ENCODE measurements around the gene CCDC169. TPM values are rescaled to one million over a fixed set of nuclear protein-coding genes. Genes with fewer than 3 reads are reported as not detected.

CCDC169 gene
- total RNA-seq, 2 donors from 2014 or later, result 1.1 to 2.7 TPM

DNA sequence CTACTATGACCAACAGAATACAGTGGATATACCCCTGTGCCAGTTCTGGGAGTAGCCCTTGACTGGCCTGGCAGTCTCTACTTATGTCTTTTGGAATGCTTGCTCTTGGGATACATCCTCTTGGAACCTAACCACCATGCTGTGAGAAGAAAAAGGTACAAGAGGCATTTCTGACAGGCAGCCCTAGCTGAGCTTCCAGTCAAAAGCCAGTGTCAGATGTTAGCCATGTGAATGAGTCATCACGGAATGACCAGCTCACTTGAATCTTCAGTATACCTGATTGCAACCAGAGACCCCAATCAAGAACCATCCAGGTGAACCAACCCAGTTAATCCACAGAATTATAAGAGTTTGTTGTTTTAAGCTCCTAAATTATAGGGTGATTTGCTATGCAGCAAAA lies 4.1 kb downstream of the CCDC169 start:
- no peak for ATAC-seq (replicated peaks)

DNA sequence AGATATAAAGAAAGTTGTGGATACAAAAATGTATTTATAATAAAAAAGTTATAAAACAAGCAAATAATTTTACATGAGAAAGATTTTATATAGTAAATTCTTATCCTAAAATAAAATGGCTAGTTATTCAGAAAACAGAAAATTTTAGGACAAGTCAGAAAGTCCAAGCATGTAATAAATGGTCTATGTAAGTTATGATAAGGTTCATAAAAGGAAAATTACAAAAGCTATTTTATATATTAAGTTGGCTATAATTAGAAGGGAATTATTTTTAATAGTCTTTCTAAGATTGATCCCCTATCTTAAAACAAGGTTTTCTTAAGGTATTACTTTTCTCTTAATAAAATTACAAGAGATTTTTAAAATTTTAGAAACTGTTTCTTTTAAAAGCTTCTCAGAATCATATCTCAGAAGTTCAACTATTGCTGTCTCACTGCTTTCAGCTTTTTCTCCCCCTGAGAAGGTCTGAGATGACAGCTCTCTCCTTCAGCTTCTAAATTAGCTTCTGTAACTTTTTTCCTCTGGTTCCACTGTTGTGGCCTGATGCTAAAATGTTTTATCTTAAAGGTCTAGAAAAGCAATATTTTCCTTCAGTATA lies 8.7 kb downstream of the CCDC169 start:
- no peak overlapping the region for H3K27ac Mint-ChIP-seq
- no peaks in the 10 kb centered on the region for H3K9me3 Mint-ChIP-seq
- no peaks in the 10 kb centered on the region for H3K27me3 Mint-ChIP-seq
- H3K4me1 Mint-ChIP-seq, result no peaks in the 10 kb centered on the region
- ATAC-seq (replicated peaks), result no peak
- H3K36me3 Mint-ChIP-seq (ENCODE audit: low read depth), result no peaks in the 10 kb centered on the region
- no peak overlapping the region for H3K4me3 Mint-ChIP-seq

More for the DNA sequence above, 4.1 kb downstream of the CCDC169 start:
- no peak overlapping the region for H3K4me3 Mint-ChIP-seq
- peaks cover 8% of the 10 kb centered on the region for H3K4me1 Mint-ChIP-seq
- no peak overlapping the region for H3K27ac Mint-ChIP-seq
- H3K27me3 Mint-ChIP-seq, result peaks cover 10% of the 10 kb centered on the region
- H3K9me3 Mint-ChIP-seq, result no peaks in the 10 kb centered on the region
- no peaks in the 10 kb centered on the region for H3K36me3 Mint-ChIP-seq (ENCODE audit: low read depth)

DNA sequence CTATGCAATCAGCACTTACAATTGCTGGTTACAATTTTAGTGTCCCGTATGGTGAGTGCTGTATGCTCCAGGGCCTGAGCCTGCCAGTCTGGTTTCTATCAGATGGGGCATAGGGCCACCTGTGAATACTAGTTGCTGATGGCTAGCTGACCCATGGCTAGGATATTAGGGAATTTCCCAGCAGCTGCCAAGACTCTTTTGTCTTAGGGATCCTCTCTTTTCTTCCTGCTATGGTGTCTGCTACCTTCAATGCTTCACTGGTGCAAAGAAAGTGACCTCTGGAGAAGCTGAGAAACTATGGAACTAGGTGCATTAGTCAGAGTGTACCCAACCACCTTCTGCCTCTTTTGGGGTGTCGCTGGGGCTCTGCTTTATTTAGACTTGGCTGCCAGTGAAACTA lies 11.6 kb downstream of the CCDC169 start:
- no peaks in the 10 kb centered on the region for H3K9me3 Mint-ChIP-seq
- ATAC-seq (replicated peaks), result no peak
- no peaks in the 10 kb centered on the region for H3K36me3 Mint-ChIP-seq (ENCODE audit: low read depth)

DNA sequence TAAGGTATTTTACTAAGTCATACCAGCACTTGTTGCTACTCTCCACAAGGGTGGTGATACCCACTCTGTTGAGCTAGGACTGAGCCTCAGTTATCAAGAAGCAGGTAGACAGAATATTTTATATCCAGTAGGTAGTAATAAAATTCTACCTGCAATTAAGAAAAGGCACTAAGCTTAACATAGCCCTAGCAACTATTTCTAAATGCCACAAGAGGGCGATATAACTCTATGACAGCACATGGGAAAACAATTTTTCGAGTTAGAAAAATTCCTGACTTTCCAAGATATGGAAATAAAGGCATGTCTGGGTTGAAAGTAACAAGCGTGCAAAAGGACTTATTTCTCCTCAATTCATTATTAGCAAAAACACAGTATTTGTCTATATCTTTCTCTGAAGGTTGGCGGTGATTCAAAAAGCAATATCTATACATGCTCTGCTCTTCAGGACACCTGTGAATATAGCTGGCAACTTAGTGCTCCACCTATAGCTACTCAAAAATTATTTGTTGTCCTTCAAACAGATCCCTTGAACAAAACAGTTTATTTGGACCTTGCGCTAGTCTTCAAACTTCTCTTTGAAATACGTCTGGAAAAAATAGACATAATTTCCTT lies 14.7 kb downstream of the CCDC169 start:
- Mint-ChIP-seq H3K9me3 (no peaks in the 10 kb centered on the region), H3K4me3 (no peak overlapping the region)

More for the DNA sequence above, 11.6 kb downstream of the CCDC169 start:
- no peaks in the 10 kb centered on the region for H3K4me1 Mint-ChIP-seq
- H3K27ac Mint-ChIP-seq, result no peak overlapping the region
- no peak overlapping the region for H3K4me3 Mint-ChIP-seq
- no peaks in the 10 kb centered on the region for H3K27me3 Mint-ChIP-seq

DNA sequence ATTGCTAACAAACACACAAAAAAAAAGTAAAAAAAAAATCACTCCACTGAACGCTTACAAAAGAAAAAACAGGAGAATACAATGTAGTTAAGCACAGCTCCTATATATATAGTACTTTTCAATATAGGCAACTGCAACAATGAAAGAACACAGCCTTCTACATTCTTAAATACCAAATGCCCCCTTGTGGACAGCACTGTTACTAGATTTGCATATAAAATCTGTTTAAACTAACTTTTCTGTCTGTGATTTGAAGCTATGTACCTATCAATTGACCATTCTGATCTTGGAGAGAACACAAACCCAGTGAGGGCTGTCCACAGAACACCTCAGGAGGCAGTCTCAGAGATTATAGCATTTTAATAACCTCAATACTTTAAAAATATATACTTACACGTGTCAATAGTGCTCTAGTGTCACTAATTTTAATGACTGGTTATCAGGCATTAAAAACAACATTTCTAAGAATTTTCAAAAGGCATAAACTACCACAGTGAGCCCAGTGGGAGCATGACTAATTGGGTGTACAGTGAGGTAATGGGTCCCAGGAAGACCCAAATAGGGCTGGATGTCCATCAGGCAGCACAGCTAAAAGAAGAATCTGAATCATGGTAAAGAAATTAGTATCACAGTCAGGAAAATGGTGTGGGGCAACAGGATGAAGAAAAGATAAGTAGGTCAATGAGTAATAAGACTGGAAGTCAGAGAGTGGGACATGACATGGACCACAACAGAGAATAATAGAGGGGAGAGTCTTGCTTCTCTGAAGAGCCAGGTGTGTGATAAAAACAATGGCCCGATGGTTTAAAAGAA lies 22.2 kb downstream of the CCDC169 start:
- ATAC-seq (replicated peaks), result no peak
- Mint-ChIP-seq H3K4me1 (no peaks in the 10 kb centered on the region), H3K9me3 (no peaks in the 10 kb centered on the region), H3K27me3 (peaks cover 11% of the 10 kb centered on the region), H3K36me3 (ENCODE audit: low read depth) (no peaks in the 10 kb centered on the region), H3K27ac (no peak overlapping the region), H3K4me3 (no peak overlapping the region)

More for the DNA sequence above, 14.7 kb downstream of the CCDC169 start:
- Mint-ChIP-seq H3K4me1 (no peaks in the 10 kb centered on the region), H3K36me3 (ENCODE audit: low read depth) (no peaks in the 10 kb centered on the region), H3K27me3 (peaks cover 11% of the 10 kb centered on the region), H3K27ac (no peak overlapping the region)
- ATAC-seq (replicated peaks), result no peak

DNA sequence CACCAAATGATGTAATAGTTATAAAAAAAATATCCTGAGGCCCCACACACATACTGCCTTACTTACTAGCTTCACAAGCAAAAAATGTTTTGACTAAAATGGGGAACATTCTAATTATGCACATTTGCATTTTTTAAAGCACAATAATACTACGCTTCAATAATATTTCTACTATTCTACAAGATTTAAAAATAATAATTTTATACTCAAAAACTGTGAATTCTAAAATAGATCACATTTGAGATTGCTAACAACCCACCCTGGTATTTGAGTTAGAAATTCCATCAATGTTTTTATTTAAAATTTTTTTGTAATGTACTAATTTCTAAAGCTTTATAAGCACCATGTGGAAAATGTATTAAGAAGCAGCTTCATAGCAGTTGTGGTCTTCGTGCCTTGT lies 24.2 kb downstream of the CCDC169 start:
- H3K9me3 Mint-ChIP-seq, result no peaks in the 10 kb centered on the region
- no peaks in the 10 kb centered on the region for H3K36me3 Mint-ChIP-seq (ENCODE audit: low read depth)
- no peak for ATAC-seq (replicated peaks)
- H3K4me3 Mint-ChIP-seq, result no peak overlapping the region
- H3K4me1 Mint-ChIP-seq, result no peaks in the 10 kb centered on the region
- H3K27ac Mint-ChIP-seq, result no peak overlapping the region
- H3K27me3 Mint-ChIP-seq, result peaks cover 5% of the 10 kb centered on the region

DNA sequence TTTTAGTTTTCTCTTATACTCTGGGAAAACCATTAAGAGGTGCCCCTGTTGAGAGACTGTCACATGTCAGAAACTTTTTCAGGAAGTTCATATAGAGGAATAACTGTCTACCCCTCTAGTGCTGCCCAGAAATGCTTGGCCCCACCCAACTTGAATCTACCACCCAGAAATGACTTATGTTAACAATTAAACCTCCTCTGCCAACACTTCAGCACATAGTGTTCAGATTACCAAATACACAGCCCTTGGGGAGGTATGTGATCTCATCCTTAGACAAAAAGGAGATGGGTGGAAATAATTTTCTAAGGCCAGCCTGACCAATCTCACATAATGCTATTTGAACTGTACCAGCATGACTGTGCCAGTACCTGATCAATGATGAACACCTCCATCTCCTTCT lies 35.6 kb downstream of the CCDC169 start:
- Mint-ChIP-seq H3K9me3 (no peaks in the 10 kb centered on the region), H3K27me3 (peaks cover 13% of the 10 kb centered on the region), H3K4me3 (no peak overlapping the region), H3K4me1 (no peaks in the 10 kb centered on the region), H3K36me3 (ENCODE audit: low read depth) (no peaks in the 10 kb centered on the region), H3K27ac (no peak overlapping the region)
- no peak for ATAC-seq (replicated peaks)

DNA sequence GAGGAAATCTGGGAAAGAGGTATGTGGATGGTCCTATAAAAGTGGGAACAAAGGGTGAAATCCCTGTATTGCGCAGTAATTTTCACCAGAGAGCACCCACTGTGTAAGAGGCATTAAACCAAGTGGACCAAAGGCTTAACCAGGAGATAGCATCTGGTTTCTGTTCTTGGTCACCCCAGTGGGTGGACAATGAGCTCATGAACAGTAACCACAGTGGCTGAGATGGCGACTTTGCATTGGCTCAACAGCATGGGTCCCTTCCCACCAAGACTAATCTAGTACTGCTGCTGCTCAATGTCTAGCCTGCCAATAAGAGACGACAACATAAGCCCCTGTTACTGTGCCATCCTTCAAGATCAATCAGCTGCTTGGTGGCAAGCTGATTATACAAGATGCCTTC lies 36.6 kb downstream of the CCDC169 start:
- H3K4me3 Mint-ChIP-seq, result no peak overlapping the region

DNA sequence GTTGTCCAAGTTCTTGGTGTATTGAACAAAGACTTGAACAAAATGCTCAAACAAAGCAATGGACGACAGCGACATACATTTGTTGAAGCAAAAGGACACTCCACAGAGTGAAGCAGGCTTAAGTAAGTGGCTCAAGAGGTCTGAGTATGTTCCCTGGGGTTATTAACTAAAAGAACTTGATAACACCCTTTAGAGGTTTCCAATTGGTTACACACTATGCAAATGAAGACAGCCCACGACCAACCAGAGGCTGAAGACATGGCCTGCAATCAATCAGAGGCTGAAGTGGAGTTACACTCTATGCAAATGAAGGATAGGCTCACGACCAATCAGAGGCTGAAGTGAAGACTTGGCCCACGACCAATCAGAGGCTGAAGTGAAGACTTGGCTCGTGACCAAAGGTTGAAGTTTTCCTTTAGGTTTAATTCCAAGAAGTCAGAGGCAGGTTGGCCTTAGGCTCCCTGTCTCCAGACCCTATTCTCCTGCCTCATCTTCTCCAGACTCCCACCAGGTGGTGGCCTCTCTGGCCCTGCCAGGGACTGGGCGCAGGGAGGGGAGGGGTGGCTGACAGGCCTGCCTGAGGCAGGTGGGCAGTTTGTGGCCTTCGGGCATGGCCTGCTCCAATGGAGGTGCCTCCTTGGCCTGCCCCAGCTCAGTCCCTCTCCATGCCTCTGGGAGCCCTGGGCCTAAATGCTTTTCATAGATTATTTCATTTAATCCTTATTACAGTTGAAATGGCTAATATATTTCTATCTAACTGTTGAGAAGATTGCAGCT lies 38.1 kb downstream of the CCDC169 start:
- no peaks in the 10 kb centered on the region for H3K9me3 Mint-ChIP-seq
- H3K4me3 Mint-ChIP-seq, result no peak overlapping the region
- H3K27ac Mint-ChIP-seq, result no peak overlapping the region
- no peak for ATAC-seq (replicated peaks)
- peaks cover 23% of the 10 kb centered on the region for H3K27me3 Mint-ChIP-seq
- H3K36me3 Mint-ChIP-seq (ENCODE audit: low read depth), result no peaks in the 10 kb centered on the region
- no peaks in the 10 kb centered on the region for H3K4me1 Mint-ChIP-seq

More for the DNA sequence above, 36.6 kb downstream of the CCDC169 start:
- H3K27ac Mint-ChIP-seq, result no peak overlapping the region
- H3K36me3 Mint-ChIP-seq (ENCODE audit: low read depth), result no peaks in the 10 kb centered on the region
- no peaks in the 10 kb centered on the region for H3K9me3 Mint-ChIP-seq
- ATAC-seq (replicated peaks), result no peak
- H3K27me3 Mint-ChIP-seq, result peaks cover 18% of the 10 kb centered on the region
- no peaks in the 10 kb centered on the region for H3K4me1 Mint-ChIP-seq

DNA sequence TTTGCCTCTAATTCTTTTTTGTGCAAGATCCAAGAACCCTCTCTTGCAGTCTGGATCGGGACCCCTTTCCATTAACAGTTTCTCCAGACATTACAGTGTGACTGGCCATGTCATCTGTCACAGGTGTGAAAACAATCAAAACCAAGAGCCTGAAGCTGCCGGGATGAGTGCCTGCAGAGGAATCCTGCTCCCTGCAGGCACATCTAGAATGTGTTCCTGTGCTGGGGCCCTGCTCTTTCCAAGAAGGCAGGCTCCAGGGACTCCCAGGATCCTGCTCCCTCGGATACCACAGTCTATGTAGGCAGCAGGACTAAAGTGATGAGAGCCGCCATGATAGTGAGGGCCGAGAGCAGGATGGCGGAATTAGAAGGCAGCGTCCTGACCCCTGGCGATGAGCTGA lies 38.8 kb downstream of the CCDC169 start:
- H3K36me3 Mint-ChIP-seq (ENCODE audit: low read depth), result no peaks in the 10 kb centered on the region
- no peaks in the 10 kb centered on the region for H3K4me1 Mint-ChIP-seq
- peaks cover 19% of the 10 kb centered on the region for H3K27me3 Mint-ChIP-seq
- H3K4me3 Mint-ChIP-seq, result no peak overlapping the region
- no peak overlapping the region for H3K27ac Mint-ChIP-seq
- ATAC-seq (replicated peaks), result no peak
- no peaks in the 10 kb centered on the region for H3K9me3 Mint-ChIP-seq

DNA sequence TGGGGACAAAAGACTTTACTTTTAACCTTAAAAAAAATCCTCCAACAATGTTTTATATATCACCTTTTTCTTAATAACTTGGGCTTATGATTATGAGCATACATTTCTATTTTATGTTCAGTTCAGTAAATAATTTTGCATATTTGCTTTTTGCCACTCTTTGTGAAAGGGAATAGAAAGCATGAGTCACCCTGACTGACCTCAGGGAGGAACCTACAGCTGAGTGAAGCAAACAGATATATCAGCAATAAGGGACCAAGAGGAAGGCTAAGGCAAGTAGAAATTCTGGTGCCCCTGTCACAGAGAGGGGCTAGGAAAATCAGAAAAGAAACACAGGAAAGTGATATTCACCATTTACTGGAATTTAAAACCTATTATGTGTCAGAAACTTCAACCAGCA lies 46.1 kb downstream of the CCDC169 start:
- H3K4me1 Mint-ChIP-seq, result no peaks in the 10 kb centered on the region
- no peak for ATAC-seq (replicated peaks)
- peaks cover 8% of the 10 kb centered on the region for H3K27me3 Mint-ChIP-seq
- no peaks in the 10 kb centered on the region for H3K36me3 Mint-ChIP-seq (ENCODE audit: low read depth)
- H3K27ac Mint-ChIP-seq, result no peak overlapping the region
- H3K4me3 Mint-ChIP-seq, result no peak overlapping the region
- H3K9me3 Mint-ChIP-seq, result no peaks in the 10 kb centered on the region

DNA sequence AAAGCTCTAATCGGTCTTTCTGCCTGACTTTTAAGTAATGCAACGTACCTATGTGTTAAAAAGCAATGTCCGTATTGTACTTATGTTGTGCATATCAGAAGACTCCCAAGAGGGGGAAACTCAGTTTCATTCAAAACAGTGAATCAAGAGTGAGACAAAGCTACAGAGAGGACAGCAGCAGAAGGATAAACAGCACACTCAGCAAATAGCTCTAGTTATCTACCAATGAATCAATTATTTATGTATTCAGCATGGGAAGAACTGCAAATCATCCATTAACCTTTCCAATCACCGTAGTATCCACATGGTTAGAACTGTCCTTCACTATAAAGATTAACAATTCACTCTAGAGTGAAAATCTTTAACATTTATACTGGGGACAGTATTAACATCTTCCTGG lies 46.6 kb downstream of the CCDC169 start:
- Mint-ChIP-seq H3K4me3 (no peak overlapping the region), H3K27me3 (peaks cover 7% of the 10 kb centered on the region), H3K27ac (no peak overlapping the region), H3K4me1 (no peaks in the 10 kb centered on the region), H3K9me3 (peaks cover 3% of the 10 kb centered on the region), H3K36me3 (ENCODE audit: low read depth) (no peaks in the 10 kb centered on the region)
- no peak for ATAC-seq (replicated peaks)

DNA sequence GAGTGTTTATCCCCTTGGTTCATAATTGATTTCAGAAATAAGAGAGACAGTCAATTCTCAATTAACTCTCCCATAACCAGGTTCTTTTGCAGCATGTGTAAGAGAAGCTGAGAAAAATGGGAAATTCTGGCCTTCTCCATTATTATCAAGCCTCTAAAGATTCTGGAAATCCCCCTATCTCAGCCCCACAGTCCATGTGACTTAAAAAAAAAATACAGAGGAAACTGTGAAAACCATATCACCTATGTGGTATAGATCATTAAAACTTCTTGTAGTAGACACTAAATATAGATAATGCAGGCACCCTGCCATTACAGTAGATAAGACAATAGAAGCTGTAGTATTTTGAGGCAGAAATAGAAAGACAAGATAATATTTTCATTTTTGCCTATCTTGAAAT lies 48.9 kb downstream of the CCDC169 start:
- no peak overlapping the region for H3K4me3 Mint-ChIP-seq
- H3K4me1 Mint-ChIP-seq, result no peaks in the 10 kb centered on the region
- H3K27ac Mint-ChIP-seq, result no peak overlapping the region
- peaks cover 5% of the 10 kb centered on the region for H3K9me3 Mint-ChIP-seq
- H3K27me3 Mint-ChIP-seq, result peaks cover 3% of the 10 kb centered on the region
- ATAC-seq (replicated peaks), result no peak
- no peaks in the 10 kb centered on the region for H3K36me3 Mint-ChIP-seq (ENCODE audit: low read depth)

DNA sequence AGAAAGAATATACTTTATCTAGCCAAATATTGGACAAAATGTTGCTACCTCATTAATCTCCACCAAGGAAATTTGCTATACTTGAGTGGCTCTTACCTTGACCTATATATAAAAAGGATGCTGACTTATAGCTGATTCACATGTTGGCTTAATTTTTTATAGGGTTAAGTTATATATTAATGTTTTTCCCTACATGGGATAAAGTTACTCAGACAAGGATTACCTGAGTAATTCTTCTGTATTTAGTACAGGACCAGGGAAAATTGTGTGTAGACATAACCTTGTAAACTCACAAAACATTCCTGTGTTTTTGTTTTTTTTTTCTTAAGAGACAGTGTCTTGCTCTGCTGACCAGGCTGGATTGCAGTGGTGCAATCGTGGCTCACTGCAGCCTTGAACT lies 52.6 kb downstream of the CCDC169 start:
- Mint-ChIP-seq H3K36me3 (ENCODE audit: low read depth) (no peaks in the 10 kb centered on the region), H3K4me3 (no peak overlapping the region), H3K27me3 (peaks cover 6% of the 10 kb centered on the region), H3K9me3 (peaks cover 5% of the 10 kb centered on the region), H3K27ac (no peak overlapping the region), H3K4me1 (no peaks in the 10 kb centered on the region)
- ATAC-seq (replicated peaks), result no peak
